Activated CD8-positive, alpha-beta T cell treated with anti-CD3 and anti-CD28 coated beads, Interleukin-2, amount 10 ng/mL, durations not matched to agents 7 days and 5 days (primary cell): ENCODE data around the gene ZNF211. TPM values are rescaled to one million over a fixed set of nuclear protein-coding genes. Genes with fewer than 3 reads are reported as not detected.

Experiments used
- ATAC-seq: fragments of 150-1000 bp; cut with Tn5 transposase; one replicate; pipeline ENCODE4 v1.10.0; 2021; ENCODE audit warnings: moderate library complexity
- CTCF ChIA-PET: fragments of 350-600 bp; sonication (Branson Sonifier 250); formaldehyde crosslinking; loops from one replicate; lab custom pipeline; 2021; ENCODE audit warnings: antibody characterized with exemption; lab: Charles Lee
- POLR2A ChIA-PET: fragments of 350-600 bp; sonication (Branson Sonifier 250); formaldehyde crosslinking; loops from one replicate; lab custom pipeline; 2021; ENCODE audit warnings: antibody characterized with exemption; lab: Charles Lee
- DNase-seq: peaks from one replicate; pipeline ENCODE4 v3.0.0-alpha.2; 2020
- H3K27ac Mint-ChIP-seq: one replicate; pipeline ENCODE4 v1.8.0; 2021; ENCODE audit warnings: mild to moderate bottlenecking, mixed read lengths
- H3K27me3 Mint-ChIP-seq: one replicate; pipeline ENCODE4 v1.8.0; 2021; ENCODE audit warnings: low read depth, mixed read lengths
- H3K36me3 Mint-ChIP-seq: one replicate; pipeline ENCODE4 v1.8.0; 2021; ENCODE audit warnings: low read depth, mixed read lengths
- H3K4me1 Mint-ChIP-seq: one replicate; pipeline ENCODE4 v1.8.0; 2021; ENCODE audit warnings: low read depth, mixed read lengths
- H3K4me3 Mint-ChIP-seq: one replicate; pipeline ENCODE4 v1.8.0; 2021; ENCODE audit warnings: mild to moderate bottlenecking, mixed read lengths
- H3K9me3 Mint-ChIP-seq: one replicate; pipeline ENCODE4 v1.8.0; 2022; ENCODE audit warnings: mixed read lengths; ENCODE audit not compliant: insufficient read depth
- total RNA-seq, 2 experiments: library from RNA; stranded (reverse); gene quantifications; one replicate each; pipeline ENCODE4 v1.2.3, GENCODE V29; 2021

The ZNF211 gene
- total RNA-seq, 2 experiments from 2014 or later = 13.6 to 14.3 TPM

DNA sequence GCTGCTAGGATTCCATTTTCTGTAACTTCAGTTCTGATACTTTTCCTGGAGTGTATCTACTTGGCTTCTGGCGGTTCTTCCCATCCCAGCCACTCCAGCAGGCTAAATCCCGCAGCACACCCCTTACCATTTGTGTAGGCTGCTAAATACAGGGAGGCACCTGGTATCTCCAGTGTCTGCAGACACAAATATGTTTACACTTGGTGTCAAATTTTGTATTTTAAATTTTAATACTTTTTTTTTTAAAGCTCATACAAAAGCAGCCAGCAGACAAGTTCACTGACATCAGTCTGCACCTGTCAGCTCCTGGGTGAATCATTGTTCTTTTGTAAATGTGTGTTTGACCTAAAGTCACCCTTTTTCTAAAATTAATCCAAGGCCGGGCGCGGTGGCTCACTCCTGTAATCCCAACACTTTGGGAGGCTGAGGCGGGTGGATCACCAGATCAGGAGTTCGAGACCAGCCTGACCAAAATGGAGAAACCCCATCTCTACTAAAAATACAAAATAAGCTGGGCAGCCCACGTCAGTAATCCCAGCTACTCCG, 32.4 kb downstream of the ZNF211 start:
- H3K9me3 Mint-ChIP-seq = no peaks in the 10 kb centered on the region
- H3K27me3 Mint-ChIP-seq = peaks cover 12% of the 10 kb centered on the region
- H3K4me1 Mint-ChIP-seq = peaks cover 3% of the 10 kb centered on the region
- H3K4me3 Mint-ChIP-seq = peak overlapping the region; percentile 6
- no peak overlapping the region for H3K27ac Mint-ChIP-seq
- no peak for DNase-seq
- CTCF ChIA-PET = interaction anchor here (1.0 to 1.3 kb wide), 2 partner anchors 16 to 66 kb away, joined by 3 to 4 read pairs; partner anchors contain the start of genes ZNF530 and ZNF551
- POLR2A ChIA-PET = no interaction called here
- no peak for ATAC-seq
- H3K36me3 Mint-ChIP-seq = no peaks in the 10 kb centered on the region

DNA sequence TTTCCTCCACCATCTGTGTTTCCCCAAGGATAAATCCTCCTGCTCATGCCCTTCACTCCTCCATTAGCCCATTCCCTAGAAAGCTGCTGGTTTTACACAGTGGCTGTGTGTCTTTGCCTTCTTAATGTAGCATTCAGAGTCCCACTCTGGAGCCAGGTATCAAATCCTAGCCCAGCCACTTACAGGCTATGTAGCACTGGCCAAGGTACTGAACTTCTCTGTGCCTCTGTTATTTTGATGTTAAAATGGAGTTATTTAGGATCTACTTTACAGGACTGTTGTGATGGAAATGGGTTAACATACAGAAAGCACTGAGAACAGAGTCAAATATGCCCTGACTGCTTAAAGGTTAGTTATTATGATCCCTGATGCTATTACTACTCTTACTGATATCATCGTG, 34.3 kb downstream of the ZNF211 start:
- no peak for ATAC-seq
- no peaks in the 10 kb centered on the region for H3K36me3 Mint-ChIP-seq
- no peak for DNase-seq
- no peak overlapping the region for H3K27ac Mint-ChIP-seq
- peaks cover 3% of the 10 kb centered on the region for H3K4me1 Mint-ChIP-seq
- peaks cover 14% of the 10 kb centered on the region for H3K27me3 Mint-ChIP-seq
- H3K9me3 Mint-ChIP-seq = no peaks in the 10 kb centered on the region
- H3K4me3 Mint-ChIP-seq = no peak overlapping the region
- ChIA-PET CTCF (no interaction called here), POLR2A (no interaction called here)

DNA sequence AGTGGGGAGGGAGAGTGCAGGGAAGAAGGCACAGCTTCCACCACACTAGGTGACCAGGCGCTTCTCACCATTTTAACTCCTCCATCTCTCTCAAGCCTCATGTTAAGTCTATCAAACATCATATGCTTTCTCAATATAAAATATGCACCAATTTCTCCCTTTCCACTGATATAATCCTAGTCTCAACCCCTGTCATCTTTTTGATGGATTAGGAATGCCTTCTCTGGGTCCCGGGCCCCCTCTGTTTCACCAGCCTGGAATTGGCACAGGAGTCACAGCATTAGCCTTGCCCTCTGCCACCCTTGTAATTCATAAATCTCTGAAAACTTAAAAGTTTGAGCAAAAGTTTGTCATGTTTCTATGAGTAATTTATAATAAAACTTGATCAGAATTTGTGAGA, 35.7 kb downstream of the ZNF211 start, which contains the start of gene ZSCAN4:
Gene ZSCAN4, plus strand, starts transcription at position 301 of the 400 bp plus-strand sequence. CDS start 7,211 bp downstream, outside the sequence.
- ATAC-seq (no peak), DNase-seq (no peak)
- ChIA-PET CTCF (no interaction called here), POLR2A (no interaction called here)
- Mint-ChIP-seq H3K27me3 (peaks cover 14% of the 10 kb centered on the region), H3K4me1 (peaks cover 3% of the 10 kb centered on the region), H3K36me3 (no peaks in the 10 kb centered on the region), H3K4me3 (no peak within 1 kb of the TSS), H3K27ac (no peak within 1 kb of the TSS), H3K9me3 (no peaks in the 10 kb centered on the region)

DNA sequence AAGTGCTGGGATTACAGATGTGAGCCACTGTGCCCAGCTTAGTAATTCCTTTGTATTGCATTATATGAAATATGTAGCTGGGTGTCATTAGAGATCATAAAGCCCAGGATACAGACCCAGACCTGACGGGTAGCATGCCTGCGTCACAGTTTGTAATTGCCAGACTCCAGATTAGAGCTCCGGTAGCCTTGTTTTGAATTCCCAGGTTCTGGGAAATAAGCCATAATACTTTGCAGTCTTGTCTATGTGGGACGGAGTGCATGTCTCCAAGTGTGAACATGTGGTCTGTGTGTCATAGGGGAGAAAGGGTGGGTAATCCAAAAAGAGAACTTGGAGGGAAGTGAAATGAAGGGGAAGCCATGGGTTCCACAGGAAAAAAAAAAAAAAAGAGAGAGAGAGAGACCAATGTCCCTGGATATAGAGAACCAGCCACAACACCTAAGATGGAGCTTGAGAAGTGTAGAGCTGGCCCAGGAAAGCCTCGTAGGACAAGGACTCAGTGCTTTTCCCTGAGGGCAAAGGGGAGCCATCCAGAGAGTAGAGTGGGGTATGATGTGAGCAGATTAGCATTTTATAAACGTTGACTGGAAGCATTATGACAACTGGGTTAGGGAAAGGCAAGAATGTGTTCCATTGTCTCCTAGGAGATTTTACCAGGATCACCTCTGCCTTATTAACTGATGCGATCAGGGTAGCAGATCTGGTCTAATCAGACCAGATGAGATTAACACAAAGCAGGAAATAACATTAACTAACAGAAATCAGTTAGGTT, 38.3 kb downstream of the ZNF211 start:
- CTCF ChIA-PET = interaction anchor here (1.3 kb wide), 1 partner anchor 10 kb away, joined by 6 read pairs; the partner anchor contains the start of gene ZNF551
- Mint-ChIP-seq H3K9me3 (peaks cover 11% of the 10 kb centered on the region), H3K36me3 (no peaks in the 10 kb centered on the region), H3K27ac (no peak overlapping the region), H3K4me1 (no peaks in the 10 kb centered on the region), H3K27me3 (peaks cover 2% of the 10 kb centered on the region), H3K4me3 (no peak overlapping the region)
- POLR2A ChIA-PET = no interaction called here
- DNase-seq (no peak), ATAC-seq (no peak)

DNA sequence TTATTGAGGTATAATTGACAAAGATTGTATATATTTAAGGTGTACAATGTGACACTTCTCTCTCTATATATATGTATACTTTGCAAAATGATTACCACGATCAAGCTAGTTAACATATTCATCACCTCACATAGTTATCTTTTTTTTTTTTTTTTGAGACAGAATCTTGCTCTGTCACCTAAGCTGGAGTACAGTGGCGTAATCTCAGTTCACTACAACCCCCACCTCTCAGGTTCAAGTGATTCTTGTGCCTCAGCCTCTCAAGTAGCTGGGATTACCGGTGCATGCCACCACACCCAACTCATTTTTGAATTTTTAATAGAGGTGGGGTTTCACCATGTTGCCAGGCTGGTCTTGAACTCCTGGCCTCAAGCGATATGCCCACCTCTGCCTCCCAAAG, 39.5 kb downstream of the ZNF211 start:
- ATAC-seq = no peak
- Mint-ChIP-seq H3K9me3 (peaks cover 11% of the 10 kb centered on the region), H3K4me3 (no peak overlapping the region), H3K27me3 (peaks cover 2% of the 10 kb centered on the region), H3K4me1 (no peaks in the 10 kb centered on the region), H3K36me3 (no peaks in the 10 kb centered on the region), H3K27ac (no peak overlapping the region)
- ChIA-PET POLR2A (no interaction called here), CTCF (no interaction called here)
- DNase-seq = no peak

DNA sequence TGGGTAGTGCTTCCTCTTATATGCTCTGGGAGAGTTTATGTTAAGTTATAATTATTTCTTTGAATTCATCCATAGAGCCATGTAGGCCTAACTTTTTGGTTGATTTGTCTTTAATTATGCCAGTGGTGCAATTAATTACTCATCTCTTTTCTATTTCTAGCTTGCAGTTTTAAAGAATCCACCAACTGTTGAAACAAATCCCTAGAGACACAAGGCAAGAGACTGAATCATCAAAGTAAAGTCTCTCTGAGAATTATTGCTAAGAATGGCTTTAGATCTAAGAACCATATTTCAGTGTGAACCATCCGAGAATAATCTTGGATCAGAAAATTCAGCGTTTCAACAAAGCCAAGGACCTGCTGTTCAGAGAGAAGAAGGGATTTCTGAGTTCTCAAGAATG, 42.9 kb downstream of the ZNF211 start:
- CTCF ChIA-PET = no interaction called here
- POLR2A ChIA-PET = no interaction called here
- H3K4me3 Mint-ChIP-seq = no peak overlapping the region

DNA sequence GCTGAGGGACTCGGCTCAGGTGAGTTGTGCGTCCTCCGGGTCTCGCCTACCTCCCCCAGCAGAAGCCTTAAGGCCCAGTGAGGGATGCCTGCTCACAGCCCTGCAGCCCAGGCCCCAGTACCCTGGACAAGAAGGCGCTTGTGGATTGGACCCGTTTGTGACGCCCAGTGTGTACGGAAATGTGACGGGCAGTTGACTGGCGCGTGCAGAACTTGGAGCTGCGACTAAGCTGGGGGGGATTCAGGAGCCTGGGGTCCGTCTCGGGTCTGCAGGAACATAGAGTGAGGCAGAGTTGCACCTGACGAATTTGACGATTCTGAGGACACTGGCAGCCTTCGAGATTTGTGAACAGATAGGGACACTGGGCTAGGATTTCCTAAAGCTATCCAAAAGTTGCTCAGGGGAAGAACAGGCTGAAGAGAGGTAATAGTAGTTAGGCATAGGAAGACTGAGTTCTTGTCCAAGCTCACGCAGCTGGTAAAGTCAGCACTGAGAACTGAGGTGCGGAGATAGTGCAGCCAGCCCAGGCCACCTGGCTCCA, 49.3 kb downstream of the ZNF211 start:
- DNase-seq = no peak

More for the DNA sequence above, 42.9 kb downstream of the ZNF211 start:
- no peak for DNase-seq
- peaks cover 2% of the 10 kb centered on the region for H3K27me3 Mint-ChIP-seq
- H3K9me3 Mint-ChIP-seq = peaks cover 22% of the 10 kb centered on the region
- H3K36me3 Mint-ChIP-seq = no peaks in the 10 kb centered on the region
- H3K27ac Mint-ChIP-seq = no peak overlapping the region
- H3K4me1 Mint-ChIP-seq = no peaks in the 10 kb centered on the region
- no peak for ATAC-seq

DNA sequence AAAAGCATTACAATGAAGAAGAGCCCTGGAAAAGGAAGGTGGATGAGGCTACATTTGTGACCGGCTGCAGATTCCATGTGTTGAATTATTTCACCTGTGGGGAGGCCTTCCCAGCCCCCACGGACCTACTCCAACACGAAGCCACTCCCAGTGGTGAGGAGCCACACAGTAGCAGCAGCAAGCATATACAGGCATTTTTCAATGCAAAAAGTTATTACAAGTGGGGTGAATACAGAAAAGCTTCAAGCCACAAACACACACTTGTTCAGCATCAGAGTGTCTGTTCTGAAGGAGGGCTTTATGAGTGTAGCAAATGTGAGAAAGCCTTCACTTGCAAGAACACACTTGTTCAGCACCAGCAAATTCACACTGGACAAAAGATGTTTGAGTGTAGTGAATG, 53.8 kb downstream of the ZNF211 start:
- ChIA-PET POLR2A (no interaction called here), CTCF (interaction anchor here (0.6 kb wide), 1 partner anchor 1178 kb away, joined by 3 read pairs; no protein-coding TSS in a partner anchor)
- no peak overlapping the region for H3K27ac Mint-ChIP-seq

More for the DNA sequence above, 49.3 kb downstream of the ZNF211 start:
- ChIA-PET POLR2A (interaction anchor here (0.6 to 2.0 kb wide), 11 partner anchors 26 to 1010 kb away, joined by 3 to 10 read pairs (median 4); partner anchors contain the start of genes ZNF134, ZNF154, ZNF416 and ZNF671), CTCF (interaction anchor here (0.7 to 1.5 kb wide), 14 partner anchors 12 to 321 kb away, joined by 3 to 9 read pairs (median 3); partner anchors contain the start of genes ZNF154, ZNF211, ZNF416 and ZNF587)
- Mint-ChIP-seq H3K9me3 (peaks cover 48% of the 10 kb centered on the region), H3K36me3 (peaks cover 60% of the 10 kb centered on the region), H3K4me3 (peak overlapping the region; percentile 93), H3K27me3 (no peaks in the 10 kb centered on the region), H3K27ac (peak overlapping the region; percentile 93), H3K4me1 (peaks cover 31% of the 10 kb centered on the region)
- no peak for ATAC-seq

DNA sequence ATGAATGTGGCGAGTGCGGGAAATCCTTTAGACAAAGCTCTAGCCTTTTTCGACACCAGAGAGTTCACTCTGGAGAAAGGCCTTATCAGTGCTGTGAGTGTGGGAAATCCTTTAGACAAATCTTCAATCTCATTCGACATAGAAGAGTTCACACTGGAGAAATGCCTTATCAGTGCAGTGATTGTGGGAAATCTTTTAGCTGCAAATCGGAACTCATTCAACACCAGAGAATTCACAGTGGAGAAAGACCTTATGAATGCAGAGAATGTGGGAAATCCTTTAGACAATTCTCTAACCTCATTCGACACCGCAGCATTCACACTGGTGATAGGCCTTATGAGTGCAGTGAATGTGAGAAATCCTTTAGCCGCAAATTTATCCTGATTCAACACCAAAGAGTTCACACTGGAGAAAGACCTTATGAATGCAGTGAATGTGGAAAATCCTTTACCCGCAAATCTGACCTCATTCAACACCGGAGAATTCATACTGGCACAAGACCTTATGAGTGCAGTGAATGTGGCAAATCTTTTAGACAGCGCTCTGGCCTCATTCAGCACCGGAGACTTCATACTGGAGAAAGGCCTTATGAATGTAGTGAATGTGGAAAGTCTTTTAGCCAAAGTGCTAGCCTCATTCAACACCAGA, 54.5 kb downstream of the ZNF211 start:
- H3K4me3 Mint-ChIP-seq = no peak overlapping the region
- no peaks in the 10 kb centered on the region for H3K27me3 Mint-ChIP-seq
- H3K36me3 Mint-ChIP-seq = peaks cover 90% of the 10 kb centered on the region
- H3K9me3 Mint-ChIP-seq = peaks cover 60% of the 10 kb centered on the region
- DNase-seq (no peak), ATAC-seq (no peak)
- CTCF ChIA-PET = no interaction called here
- POLR2A ChIA-PET = no interaction called here
- H3K4me1 Mint-ChIP-seq = peaks cover 22% of the 10 kb centered on the region
- no peak overlapping the region for H3K27ac Mint-ChIP-seq

More for the DNA sequence above, 53.8 kb downstream of the ZNF211 start:
- H3K36me3 Mint-ChIP-seq = peaks cover 95% of the 10 kb centered on the region
- peaks cover 63% of the 10 kb centered on the region for H3K9me3 Mint-ChIP-seq
- DNase-seq (no peak), ATAC-seq (no peak)
- H3K4me3 Mint-ChIP-seq = no peak overlapping the region
- H3K27me3 Mint-ChIP-seq = no peaks in the 10 kb centered on the region
- peaks cover 26% of the 10 kb centered on the region for H3K4me1 Mint-ChIP-seq

DNA sequence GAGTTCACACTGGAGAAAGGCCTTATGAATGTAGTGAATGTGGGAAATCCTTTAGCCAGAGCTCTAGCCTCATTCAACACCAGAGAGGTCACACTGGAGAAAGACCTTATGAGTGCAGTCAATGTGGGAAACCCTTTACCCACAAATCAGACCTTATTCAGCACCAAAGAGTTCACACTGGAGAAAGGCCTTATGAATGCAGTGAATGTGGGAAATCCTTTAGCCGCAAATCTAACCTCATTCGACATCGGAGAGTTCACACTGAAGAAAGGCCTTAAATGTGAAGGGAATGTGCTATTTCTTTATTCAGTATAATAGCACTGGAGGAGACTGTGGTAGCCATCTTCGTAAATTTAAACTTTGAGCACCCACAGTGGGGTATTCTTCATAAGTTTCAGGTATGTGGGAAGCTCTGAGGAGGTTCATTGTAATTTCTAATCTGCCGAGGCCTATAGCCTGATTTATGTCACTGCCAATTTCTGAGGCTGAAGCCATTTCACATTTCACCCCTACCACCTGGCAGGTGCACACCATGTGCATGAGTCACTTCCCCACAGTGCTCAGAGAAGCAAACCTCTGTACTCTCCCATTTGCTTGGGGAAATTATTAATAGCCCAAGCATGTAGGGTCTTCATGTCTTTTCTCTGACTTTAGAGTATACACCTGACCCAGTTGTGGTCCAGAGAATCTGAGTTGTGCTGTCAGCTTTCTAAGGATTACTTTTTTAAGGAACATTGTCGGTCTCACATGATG, 55.2 kb downstream of the ZNF211 start:
- H3K27ac Mint-ChIP-seq = no peak overlapping the region
- H3K36me3 Mint-ChIP-seq = peaks cover 89% of the 10 kb centered on the region
- ChIA-PET POLR2A (no interaction called here), CTCF (no interaction called here)
- ATAC-seq (no peak), DNase-seq (no peak)
- H3K4me1 Mint-ChIP-seq = peaks cover 15% of the 10 kb centered on the region
- no peaks in the 10 kb centered on the region for H3K27me3 Mint-ChIP-seq
- no peak overlapping the region for H3K4me3 Mint-ChIP-seq
- H3K9me3 Mint-ChIP-seq = peaks cover 58% of the 10 kb centered on the region

DNA sequence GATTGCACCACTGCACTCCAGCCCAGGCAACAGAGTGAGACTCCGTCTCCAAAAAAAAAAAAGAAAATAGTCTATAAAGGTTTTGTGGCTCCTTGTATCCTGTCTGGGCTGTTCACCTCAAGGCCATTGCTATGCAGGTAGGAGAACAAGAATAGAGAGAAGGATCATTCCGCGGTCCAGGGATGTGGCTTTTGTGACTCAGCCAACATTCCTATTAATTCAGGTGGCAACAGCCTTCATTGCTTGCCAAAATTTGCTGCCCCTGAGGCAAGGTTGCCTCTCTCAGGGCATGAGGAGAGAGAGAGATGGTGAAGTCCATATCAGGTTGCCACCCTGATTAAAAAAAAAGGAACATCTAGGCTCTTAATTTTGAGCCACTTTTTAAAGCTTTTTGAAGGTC, 56.8 kb downstream of the ZNF211 start:
- ChIA-PET CTCF (no interaction called here), POLR2A (no interaction called here)
- DNase-seq (no peak), ATAC-seq (no peak)
- H3K27me3 Mint-ChIP-seq = no peaks in the 10 kb centered on the region
- peaks cover 87% of the 10 kb centered on the region for H3K36me3 Mint-ChIP-seq
- H3K4me1 Mint-ChIP-seq = peaks cover 3% of the 10 kb centered on the region
- no peak overlapping the region for H3K27ac Mint-ChIP-seq
- H3K4me3 Mint-ChIP-seq = no peak overlapping the region
- peaks cover 56% of the 10 kb centered on the region for H3K9me3 Mint-ChIP-seq
